ENCODE data around the gene MAN1C1. TPM values are rescaled to one million over a fixed set of nuclear protein-coding genes. Genes with fewer than 3 reads are reported as not detected.

The MAN1C1 gene
- total and polyA plus RNA-seq, 10 of the 15 experiments (the other 5 are each of a cell fraction or from before 2014, with no cell fraction given): 0.12 to 0.56 (median 0.22) TPM; not detected in 3

- TF ChIP-seq DPF2 (IDR thresholded peaks at IDR 0.05): no peak
- TF ChIP-seq NFYA (IDR thresholded peaks at IDR 0.05; ENCODE audit: borderline replicate concordance, low read depth, low read length): no peak
- no peak for TF ChIP-seq STAT1 (conservative IDR thresholded peaks at IDR 0.05)
- no peak for TF ChIP-seq BACH1 (IDR thresholded peaks at IDR 0.05; ENCODE audit: borderline replicate concordance)
- TF ChIP-seq GABPA (IDR thresholded peaks at IDR 0.05; ENCODE audit: low read depth): no peak
These were observed 205.1 kb downstream of the MAN1C1 start (continued) for GRCh38 chr1:25821630-25822091.

- in situ Hi-C loops (cut with MboI): no loop called here
- Histone ChIP-seq H3K9ac (ENCODE audit: control insufficient read depth, insufficient read depth, low read length) (no peak overlapping the region), H3K9me3 (replicated peaks; ENCODE audit: control insufficient read depth, insufficient read depth, low read length) (no peaks in the 10 kb centered on the region), H4K20me1 (ENCODE audit: control insufficient read depth, insufficient read depth) (no peaks in the 10 kb centered on the region), H3K79me2 (ENCODE audit: control insufficient read depth, insufficient read depth, low read length) (peaks cover 17% of the 10 kb centered on the region), H3K4me2 (ENCODE audit: control insufficient read depth, insufficient read depth) (no peak overlapping the region), H3K4me3 (no peak overlapping the region), H3K27me3 (replicated peaks in 1 of 2; ENCODE audit: control insufficient read depth in 2 of 2, insufficient read depth in 2 of 2, low read length in 1 of 2) (no peaks in the 10 kb centered on the region), H2AFZ (ENCODE audit: control insufficient read depth, low read depth, low read length) (no peak overlapping the region), H3K27ac (ENCODE audit: control insufficient read depth, insufficient read depth) (no peak overlapping the region), H3K36me3 (ENCODE audit: control insufficient read depth in 2 of 2, insufficient read depth in 2 of 2, low read length in 1 of 2) (peaks cover 8 to 20% of the 10 kb centered on the region in 2 experiments), H3K4me1 (ENCODE audit: control insufficient read depth, insufficient read depth, low read length) (peaks cover 7% of the 10 kb centered on the region)
- 96% methylated on average over 2 of the region's 2 CpGs for WGBS (ENCODE audit: insufficient coverage, insufficient replicate concordance, low lambda C conversion rate, missing lambda C conversion rate)
- CTCF ChIA-PET: interaction anchor here (0.6 to 0.9 kb wide), 2 partner anchors 16 to 374 kb away, joined by 3 to 4 read pairs; no protein-coding TSS in a partner anchor
- no peak for DNase-seq (ENCODE audit: low read depth, low spot score)
- no peak for ATAC-seq
- RAD21 ChIA-PET (ENCODE audit: unreplicated experiment): no interaction called here
- SMC1A ChIA-PET (ENCODE audit: uncharacterized antibody, unreplicated experiment): interaction anchor here (1.7 kb wide), 1 partner anchor 20 kb away, joined by 3 read pairs; no protein-coding TSS in a partner anchor
- intact Hi-C loops (cut with micrococcal nuclease; ENCODE audit: unreplicated experiment): loop anchor here (10.0 kb wide), 1 partner anchor 179 kb away; no protein-coding TSS in a partner anchor
- no peak for FAIRE-seq
- no peak for TF ChIP-seq SMAD5 (IDR thresholded peaks at IDR 0.05; ENCODE audit: low read depth)
- no peak for TF ChIP-seq IKZF1 (conservative IDR thresholded peaks at IDR 0.05)
- TF ChIP-seq MTA2 (IDR thresholded peaks at IDR 0.05; ENCODE audit: low read depth): no peak
- no peak for TF ChIP-seq BHLHE40 (IDR thresholded peaks at IDR 0.05; ENCODE audit: borderline replicate concordance in 1 of 2, low read depth in 2 of 2, low read length in 1 of 2)
- TF ChIP-seq FOXM1 (IDR thresholded peaks at IDR 0.05; ENCODE audit: low read depth, low read length): no peak
- no peak for TF ChIP-seq KDM1A (IDR thresholded peaks at IDR 0.05; ENCODE audit: borderline replicate concordance)
- TF ChIP-seq GATAD2B (conservative IDR thresholded peaks at IDR 0.05; ENCODE audit: low read depth): no peak
- TF ChIP-seq CHD2 (IDR thresholded peaks at IDR 0.05; ENCODE audit: borderline replicate concordance, low read depth, low read length): no peak
- no peak for TF ChIP-seq ASH2L (IDR thresholded peaks at IDR 0.05; ENCODE audit: borderline replicate concordance, low read depth)
- BruUV-seq (replicated peaks): no TSS peak
- POLR2A ChIA-PET: interaction anchor here (1.0 kb wide), 1 partner anchor 18 kb away, joined by 5 read pairs; no protein-coding TSS in a partner anchor
These were observed 209.0 kb downstream of the MAN1C1 start for GRCh38 chr1:25825605-25826004.

Data from GM12878 (cell line).